ENCODE measurements around the gene SAMD11. TPM values are rescaled to one million over a fixed set of nuclear protein-coding genes. Genes with fewer than 3 reads are reported as not detected.

The SAMD11 gene
- total and polyA plus RNA-seq, 2 of the 13 experiments (the other 11 are each of a cell fraction or from before 2014, with no cell fraction given) = 0.11 TPM; not detected in 1

GRCh38 chr1:925561-926421 lies 2.1 kb downstream of the SAMD11 start (continued):
- TF ChIP-seq ZBTB40 (IDR thresholded peaks at IDR 0.05) (no peak), ZBTB40 (CRISPR knock-in tag; IDR thresholded peaks at IDR 0.05) (no peak), SMC3 (IDR thresholded peaks at IDR 0.05; ENCODE audit: low read length) (no peak), PPARG (CRISPR knock-in tag; conservative IDR thresholded peaks at IDR 0.05) (no peak), KLF11 (CRISPR knock-in tag; IDR thresholded peaks at IDR 0.05) (no peak), NBN (conservative IDR thresholded peaks at IDR 0.05) (no peak)

All from HepG2 (cell line).